Stimulated activated CD8-positive, alpha-beta memory T cell treated with anti-CD3 and anti-CD28 coated beads, Interleukin-12 subunit alpha, Interleukin-12 subunit beta, amount 100 ng/mL, for 24 hours (primary cell): ENCODE results near the gene DCAF12.

Experiments
- DNase-seq: peaks from one replicate; pipeline ENCODE4 v3.0.0-alpha.2; 2020; ENCODE audit errors: extremely low read depth

DCAF12 gene

DNA sequence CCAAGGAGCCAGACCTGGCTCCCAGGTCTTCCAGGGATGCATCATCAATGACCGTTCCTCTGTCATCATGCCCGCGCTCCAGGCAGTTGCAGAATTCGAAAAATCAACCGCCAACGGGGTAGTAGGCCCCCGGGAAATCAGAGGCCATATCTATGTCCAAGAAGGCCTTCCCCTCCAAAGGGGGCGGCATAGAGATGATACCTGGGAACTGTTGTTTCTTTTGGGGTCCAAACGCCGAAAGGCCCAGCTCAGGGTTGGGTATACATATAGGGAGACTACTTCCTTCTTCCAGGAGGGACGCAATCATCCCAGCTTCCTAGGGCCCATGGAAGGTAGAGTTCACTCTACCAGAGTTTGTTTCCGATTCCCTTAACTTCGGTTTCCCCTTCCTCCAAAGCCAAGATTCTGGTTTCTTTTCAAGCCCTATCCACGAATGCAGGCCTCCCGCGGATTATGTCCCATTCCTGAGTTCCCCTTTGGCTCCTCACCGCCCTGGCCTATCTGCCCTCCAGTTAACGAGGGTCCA, 754 bp downstream of the DCAF12 start:
- DNase-seq = no peak

DNA sequence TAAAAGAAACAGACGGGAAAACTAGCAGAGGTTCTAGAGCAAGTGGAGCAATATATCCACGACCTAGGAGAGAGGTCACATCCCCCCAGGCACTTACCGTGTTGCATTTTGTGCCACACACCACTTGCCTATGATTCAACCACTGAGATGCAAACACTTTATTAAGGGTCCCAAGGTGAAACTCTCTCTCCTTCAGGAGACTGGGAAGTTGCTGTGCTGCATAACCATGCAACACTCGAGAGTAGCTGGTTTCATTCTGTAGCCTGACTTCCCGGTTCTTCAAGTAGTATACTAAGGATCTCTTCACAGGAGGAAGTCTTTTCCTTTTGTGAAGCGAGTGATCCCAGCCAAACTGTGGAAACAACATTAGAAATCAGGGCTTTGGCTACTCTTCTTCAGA, 1.6 kb downstream of the DCAF12 start:
- no peak for DNase-seq

DNA sequence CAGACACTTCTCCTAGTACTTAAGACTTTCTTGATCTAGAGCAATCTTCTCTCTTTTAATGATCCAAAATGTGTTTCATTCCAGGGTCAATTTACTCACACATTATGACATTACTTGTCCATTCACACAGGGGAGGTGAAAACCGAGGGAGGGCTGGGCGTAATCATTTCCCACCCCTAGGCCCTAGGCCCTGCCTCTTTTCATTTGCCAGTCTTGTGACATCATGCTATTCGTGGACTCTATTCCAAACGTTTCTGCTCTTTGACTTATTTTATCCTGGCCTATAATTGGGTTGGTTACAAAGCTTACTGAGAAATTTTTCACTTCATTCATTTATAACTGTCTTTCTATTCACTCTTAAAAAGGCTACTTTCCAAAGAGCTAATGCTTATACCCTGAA, 2.4 kb downstream of the DCAF12 start:
- no peak for DNase-seq

DNA sequence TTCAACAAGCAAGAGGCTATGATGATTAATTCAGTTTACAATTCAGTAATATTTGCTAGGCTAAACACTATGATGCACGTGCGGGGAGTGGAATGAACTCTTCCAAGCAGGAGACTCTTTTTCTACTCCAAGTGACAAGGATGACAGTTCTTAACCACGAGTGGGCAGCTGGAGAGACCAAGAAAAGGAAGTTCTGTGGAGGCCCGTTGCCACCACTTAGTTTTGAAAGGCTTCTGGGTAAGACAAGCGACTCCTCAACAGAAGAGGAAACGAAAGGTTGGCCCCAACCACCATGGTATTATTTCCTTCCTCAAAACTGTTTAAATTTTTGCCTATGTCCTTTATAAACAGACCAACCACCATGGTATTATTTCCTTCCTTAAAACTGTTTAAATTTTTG, 2.8 kb downstream of the DCAF12 start:
- DNase-seq = no peak

DNA sequence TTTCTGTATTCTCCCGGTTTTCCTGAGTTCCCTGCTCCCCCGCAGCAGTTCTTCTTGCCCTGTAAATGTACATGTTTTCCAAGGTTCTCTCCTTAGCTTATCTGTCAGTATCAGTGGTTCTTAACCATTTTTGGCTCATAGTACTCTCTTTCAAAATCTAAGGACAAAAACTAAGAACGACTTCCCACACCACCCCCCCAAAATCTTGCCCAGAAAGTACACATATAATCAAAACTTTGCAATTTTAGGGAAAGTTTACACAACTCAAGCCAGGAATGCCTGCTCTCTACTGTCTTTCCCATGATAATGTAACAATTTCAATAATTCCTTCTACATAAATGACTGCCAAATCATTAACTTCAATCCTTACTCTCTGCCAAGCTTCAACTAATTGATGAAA, 4.5 kb downstream of the DCAF12 start:
- DNase-seq = no peak

DNA sequence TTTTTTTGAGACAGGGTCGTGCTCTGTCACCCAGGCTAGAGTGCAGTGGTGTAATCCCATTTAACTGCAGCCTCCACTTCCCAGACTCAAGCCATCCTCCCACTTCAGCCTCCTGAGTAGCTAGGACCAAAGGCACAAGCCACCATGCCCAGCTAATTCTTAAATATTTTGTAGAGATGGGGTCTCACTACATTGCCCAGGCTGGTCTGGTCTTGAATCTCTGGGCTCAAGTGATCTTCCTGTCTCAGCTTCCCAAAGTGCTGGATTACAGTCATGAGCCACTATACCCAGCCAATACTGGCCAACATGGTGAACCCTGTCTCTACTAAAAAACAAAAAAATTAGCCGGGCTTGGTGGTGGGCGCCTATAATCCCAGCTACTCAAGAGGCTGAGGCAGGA, 6.8 kb downstream of the DCAF12 start:
- no peak for DNase-seq

DNA sequence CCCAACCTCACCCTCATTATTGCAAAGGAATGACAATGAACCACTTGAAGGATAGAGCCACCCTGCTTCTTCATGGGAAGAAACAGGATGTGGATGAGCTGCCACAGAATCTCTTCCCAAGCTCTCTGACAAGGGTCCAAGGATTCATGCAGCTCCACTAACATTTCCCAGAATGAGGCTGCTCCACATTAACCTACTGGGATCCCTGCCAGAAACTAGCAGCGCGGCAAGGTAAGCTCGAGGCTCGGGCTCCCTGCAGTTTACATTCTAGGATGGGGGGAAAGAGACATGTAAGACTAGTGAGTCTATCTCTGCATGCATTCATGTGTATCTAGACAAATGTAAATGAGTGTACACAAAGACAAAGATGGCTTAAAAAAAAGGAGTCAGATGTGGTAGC, 12.1 kb downstream of the DCAF12 start:
- no peak for DNase-seq

DNA sequence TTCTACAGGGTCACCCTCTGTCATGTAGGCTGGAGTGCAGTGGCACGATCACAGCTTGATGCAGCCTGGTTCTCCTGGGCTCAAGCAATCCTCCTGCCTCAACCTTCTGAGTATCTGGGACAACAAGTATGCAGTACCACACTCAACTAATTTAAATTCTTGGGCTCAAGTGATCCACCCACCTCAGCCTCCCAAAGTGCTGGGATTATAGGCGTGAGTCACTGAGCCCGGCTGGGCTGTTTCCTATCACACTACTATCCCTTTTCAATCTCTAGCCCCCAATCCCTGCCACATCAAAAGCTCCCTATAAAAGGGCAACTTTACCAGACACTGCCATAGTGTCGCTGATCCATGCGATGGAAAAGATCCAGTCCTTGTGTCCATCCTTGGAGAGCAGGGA, 20.4 kb downstream of the DCAF12 start:
- DNase-seq = no peak

DNA sequence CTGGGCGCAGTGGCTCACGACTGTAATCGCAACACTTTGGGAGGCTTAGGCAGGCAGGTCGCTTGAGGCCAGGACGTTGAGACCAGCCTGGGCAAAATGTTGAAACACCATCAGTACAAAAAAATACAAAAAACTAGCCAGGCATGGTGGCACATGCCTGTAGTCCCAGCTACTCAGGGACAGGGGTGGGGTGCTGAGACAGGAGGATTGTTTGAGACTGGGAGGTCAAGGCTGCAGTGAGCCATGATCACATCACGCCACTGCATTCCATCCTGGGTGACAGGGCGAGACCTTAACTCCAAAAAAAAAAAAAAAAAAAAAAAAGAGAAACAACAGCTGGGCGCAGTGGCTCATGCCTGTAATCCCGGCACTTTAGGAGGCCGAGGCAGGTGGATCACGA, 23.7 kb downstream of the DCAF12 start:
- no peak for DNase-seq

DNA sequence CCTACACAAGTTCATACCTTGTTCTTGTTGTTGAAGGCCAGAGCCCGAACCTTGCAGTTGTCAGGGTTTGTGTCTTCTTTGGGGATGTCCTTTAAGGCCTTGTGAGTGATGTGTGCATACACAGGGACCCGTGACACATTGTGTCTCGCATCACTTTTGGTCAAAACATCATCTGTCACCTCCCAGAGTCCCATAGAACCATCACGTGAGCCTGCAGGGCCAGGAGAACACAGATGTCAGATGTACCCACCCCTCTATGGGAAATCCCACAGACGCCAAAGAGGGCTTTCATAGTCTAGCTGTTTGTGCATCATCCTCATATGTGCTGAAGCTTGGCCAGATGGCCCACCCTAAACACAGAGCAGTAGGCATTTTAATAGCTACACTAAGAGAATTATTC, 28.2 kb downstream of the DCAF12 start:
- DNase-seq = no peak

DNA sequence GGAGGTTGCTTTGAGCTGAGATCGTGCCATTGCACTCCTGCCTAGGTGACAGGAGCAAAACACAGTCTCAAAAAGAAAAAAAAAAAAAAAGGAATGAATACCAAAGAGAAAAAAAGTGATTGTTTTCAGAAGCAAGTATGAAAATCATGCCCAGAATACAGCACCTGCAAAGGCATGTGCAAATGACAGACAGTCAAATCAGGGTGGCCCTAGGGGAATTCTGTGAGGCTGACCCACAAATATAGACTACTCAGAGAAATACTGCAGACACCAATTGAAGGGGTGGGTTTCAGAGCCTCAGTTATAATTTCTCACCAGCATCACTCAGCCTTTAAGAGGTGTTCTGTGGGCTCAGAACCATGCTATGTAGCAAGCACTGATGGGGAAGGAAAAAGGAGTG, 28.6 kb downstream of the DCAF12 start:
- DNase-seq = no peak

DNA sequence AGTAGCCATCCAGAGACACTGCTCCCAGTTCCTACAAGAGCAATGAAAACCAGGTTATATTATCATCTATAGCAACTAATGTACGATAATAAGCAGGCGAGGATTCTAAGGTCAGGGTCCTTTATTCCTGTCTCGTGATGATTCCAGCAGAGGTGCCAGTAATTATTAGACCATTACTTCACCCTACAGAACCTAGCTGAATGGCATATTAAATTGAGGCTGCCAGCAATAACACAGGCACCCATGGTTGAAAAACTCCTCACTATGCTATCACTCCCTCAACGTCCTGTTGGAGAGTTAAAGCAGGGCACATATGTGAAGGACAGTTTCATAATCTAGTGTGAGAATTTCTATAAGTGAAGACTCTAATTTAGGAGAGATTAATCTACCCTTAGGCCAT, 29.7 kb downstream of the DCAF12 start:
- DNase-seq = no peak

DNA sequence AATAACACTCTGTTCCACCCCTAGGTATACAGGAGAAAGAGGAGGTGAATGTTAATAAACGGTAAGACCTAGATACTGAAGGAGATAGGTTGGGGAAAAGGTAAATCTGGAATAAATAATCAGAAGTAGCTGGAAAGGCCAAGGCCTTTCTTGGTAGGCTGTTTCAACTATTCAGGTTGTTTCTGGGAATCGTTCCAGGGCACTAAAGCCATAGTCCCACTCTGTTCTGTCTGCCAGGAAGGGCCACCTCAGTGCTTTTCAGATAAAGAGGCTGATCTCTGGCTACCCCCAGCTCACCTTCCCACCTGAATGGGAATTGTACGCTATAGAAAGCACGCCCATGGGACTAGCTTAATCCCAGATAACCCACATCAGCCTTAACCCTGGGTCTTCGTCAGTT, 32.9 kb downstream of the DCAF12 start:
- no peak for DNase-seq

DNA sequence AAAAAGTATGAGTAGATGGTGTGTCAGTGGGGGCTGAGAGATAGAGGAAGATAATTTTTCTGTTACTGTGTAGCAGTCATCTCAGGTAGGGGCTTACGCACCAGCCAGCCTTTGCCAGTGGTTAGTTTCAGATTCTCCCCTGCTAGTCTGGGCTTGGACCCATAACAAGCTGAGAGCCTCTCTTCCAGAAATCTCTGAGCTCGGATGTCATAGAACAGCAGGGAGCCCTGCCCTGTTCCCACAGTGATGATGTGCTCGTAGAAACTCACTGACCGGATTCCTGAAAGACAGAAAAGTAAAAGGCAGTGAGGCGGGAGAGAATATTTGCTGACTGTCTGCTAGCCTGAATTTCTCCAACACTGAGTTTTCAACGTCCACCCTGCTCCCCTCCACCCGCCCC, 37.2 kb downstream of the DCAF12 start:
- DNase-seq = no peak

DNA sequence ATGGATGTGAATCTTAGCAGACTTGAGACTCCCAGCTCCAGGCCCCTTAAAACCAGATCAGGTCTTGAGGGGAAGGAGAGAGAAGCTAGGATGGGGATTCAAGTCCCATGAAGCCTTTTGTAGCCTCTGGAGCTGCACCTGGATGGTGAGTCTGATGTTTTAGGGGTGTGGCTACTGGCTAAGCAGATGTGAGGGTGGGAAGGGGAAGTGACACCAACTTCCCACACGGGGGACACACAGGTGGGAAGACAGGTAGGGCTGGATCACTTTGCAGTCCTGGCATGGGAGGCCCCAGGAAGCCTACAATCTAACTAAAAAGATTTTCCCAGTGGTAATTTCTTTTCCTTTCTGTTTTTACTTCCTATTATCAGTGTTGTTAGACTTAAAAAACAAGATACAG, 39.1 kb downstream of the DCAF12 start:
- DNase-seq = no peak

DNA sequence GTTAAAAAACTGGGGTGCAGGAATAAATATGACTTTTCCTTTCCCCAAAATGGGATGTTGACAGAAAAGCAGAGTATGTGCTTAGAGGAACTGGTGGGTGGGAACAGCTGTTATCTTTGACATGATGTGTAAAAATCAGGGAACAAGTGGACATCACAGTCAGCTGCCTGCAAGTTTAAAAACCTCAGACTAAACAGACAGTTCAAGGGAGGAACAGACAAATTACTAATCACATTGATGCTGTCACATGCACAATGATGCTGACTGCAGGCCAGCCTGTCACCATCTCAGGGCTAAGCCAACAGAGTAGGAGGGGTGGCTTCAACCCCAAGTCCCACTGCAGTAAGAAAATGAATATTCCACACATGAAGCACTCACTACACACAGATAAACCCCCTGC, 39.6 kb downstream of the DCAF12 start:
- no peak for DNase-seq

DNA sequence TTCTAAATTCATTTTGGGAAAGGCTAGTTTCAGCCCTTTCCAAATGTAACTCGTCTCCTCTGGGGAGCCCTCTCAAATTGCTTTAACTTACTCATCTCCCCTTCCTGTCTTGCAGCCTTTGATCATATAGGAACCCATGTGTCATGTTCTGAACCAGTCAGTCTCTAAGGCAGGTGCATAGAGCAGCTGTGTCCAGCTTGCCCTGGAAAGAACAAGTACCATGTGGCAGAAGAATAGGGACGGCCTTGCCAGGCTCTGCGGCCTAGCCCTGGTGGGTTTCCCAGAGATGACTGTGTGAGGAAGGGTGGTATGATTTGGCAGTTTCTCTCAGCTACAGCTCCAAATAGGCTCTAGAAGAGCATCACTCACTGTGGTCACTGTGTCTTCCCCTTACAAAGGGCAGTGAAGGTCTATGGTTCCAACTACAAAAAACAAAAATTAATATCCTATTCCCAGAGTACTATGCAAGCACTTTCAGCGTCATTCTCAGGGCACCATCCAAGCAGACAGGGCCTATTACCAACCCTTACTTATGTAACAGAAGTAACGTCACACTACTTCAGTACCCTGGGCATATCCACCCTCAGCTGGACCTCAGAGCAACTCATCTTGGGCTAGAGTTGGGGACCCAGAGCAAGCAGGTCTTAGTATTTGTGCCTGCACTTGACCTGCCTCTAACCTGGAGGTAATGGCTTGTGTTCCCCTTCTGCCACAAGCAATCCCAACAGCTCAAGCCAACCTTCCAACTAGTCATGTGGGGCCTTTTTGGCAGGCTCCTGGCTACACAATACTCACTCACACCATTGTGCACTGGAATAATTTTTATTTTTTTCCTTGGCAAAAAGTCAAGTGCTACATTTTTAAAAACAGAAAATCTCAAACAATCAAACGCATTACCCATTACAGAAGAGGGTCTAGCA, 40.7 kb downstream of the DCAF12 start:
- no peak for DNase-seq

DNA sequence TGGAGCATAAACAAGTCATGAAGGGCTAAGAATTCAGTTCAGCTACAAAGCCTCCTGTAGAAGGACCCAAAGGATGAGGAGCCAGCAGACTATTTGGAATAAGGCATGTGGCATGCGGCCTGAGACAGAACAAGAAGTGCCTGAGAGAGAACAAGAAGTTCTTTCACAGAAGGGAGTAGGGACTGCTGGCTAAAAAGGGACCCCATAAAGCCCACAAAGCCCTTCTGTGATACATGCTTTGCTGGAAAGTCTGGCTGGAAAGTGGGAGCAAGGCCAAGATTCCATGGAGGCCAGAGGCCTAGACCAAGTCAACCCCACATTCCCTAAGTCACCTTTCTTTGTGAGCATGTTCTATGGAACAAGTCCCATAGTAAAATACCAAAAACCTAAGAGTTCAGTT, 41.9 kb downstream of the DCAF12 start:
- no peak for DNase-seq

DNA sequence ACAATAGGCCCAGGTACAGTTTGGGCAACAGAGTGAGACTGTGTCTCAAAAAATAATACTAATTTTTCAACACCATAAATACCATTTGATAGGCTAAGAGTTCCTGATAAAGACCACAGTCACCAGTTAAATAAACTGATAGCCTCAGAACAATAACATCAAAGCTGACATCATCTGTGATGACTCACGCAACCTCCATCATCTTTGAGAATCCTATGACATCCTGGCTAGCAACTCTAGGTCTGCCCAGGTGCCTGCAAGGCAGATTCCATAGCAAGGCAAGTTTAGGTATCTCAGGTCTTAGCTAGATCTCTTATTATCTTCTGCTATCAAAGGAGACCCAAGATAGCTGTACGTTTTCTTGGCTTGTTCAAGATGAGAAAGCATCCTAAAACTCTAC, 47.3 kb downstream of the DCAF12 start:
- no peak for DNase-seq

DNA sequence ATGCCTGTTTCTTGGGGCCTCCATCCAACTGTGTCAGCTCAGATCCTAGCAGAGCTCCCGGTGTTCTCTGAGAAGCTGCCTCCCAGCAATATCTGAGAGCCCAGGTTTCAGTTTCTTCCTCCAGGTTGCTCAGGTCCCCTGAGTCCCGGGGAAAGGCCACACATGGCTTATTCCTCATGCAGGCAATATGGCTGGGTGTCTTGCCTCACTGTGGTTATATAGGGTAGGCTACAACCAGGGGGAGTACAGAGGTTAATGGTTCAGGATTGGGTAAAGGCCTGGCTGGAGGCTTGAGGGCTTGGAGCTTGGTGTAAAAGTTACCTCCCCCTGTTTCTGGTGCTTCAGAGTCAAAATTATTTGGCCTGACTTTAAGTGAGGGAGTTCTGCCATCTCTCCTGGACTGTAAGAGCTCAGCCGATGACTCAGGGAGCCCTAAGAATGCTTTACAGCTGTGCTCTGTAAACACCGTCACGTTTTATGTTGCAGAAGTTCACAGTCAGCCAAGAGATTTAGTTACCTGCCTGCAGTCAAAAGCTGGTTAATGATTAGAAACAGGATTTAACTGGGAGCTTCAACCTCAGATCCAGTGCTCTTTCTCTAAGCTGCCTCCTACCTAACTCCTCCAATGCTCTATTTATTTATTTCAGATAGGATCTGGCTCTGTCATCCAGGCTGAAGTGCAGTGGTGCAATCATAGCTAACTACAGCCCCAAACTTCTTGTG, 53.5 kb downstream of the DCAF12 start:
- DNase-seq = no peak

DNA sequence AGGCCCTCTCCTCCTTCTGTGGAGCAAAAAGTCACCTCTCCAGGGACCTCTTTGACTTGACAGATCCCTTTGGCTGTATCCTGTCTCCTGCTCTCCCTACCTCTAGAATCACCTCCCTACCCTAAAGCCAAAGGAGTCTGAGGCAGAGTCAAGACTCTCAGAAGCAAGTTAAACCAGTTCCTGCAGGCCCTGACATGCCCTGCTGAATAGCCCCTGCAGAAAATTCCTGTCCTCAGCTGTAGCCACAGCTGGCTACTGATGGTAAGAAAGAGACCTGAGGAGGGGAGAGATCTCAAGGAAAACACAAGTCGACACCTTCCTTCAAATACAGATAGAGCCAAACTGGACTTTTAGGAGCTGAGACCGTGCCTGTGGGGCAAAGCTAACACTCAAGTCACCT, 54.1 kb downstream of the DCAF12 start:
- DNase-seq = no peak

DNA sequence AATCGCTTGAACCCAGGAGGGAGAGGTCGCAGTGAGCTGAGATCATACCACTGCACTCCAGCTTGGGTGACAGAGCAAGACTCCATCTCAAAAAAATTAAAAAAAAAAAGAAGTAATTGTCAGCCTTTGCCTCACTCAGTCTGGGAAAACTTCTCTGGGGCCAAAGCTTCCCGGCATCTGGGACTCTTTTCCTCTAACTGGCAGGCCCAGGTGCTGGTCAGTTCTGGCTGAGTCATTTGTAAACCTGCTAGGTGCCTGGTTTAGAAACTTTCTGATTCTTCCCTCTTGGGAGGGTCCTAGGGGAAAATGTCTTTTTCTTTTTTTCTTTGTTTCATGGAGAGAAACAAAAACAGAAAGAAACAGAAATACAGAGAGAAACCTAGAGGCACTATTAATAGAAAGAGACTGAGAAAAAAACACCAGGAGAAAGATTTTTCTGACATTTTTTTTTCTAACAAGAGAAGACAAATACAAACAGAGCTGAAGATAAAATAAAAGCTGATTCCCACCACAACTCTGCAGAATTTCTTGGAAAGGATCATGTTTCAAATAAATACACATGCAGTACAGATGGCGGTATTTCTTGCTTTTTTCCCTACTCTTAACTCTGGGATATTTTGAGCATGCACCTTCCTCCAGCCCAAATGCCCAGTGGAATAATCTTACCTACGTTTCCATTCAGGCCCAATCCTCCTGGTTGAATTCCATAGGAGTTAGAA, 55.7 kb downstream of the DCAF12 start:
- DNase-seq = no peak
